ENCODE data around the gene BLOC1S4.

Gene BLOC1S4

DNA sequence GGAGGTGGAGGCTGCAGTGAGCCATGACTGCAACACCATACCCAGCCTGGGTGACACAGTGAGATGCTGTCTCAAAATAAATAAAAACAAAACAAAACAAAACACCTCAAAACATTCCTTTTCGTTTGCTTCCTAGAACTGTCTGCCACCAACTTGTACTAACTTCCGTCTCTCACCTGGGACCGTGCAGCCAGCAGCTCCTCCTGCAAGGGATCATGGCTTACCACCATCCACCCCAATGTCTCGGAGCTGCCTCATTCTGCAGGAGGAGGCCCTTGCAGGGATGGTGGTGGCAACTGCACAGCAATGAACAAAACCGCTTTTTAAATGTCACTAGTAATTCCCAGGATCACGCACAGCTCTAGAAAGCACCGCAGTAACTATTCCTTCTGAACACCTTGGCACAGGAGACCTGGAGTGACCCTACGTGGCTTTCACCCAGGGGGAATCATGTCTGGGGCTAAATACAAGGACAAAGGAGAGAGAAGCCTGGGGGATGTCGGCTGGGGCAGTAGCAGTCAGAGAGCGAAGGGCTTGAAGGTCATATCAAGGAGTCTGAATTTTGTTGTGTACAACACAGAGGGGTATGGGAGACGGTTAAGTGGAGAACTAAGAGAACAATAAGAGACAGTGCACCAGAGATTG, 49.1 kb downstream of the BLOC1S4 start:
- no peak for DNase-seq (ENCODE audit: low read depth)

- DNase-seq (ENCODE audit: low read depth): no peak
Observed at GRCh38 chr4:6765703-6766102, 49.7 kb downstream of the BLOC1S4 start.
